HepG2 (cell line): Measurements from ENCODE around the gene FAM193A. TPM values are rescaled to one million over a fixed set of nuclear protein-coding genes. Genes with fewer than 3 reads are reported as not detected.

Source experiments
- ARID5B ChIP-seq: IDR thresholded peaks from 2 replicates; pipeline ENCODE4 v1.4.0; 2020; ENCODE audit warnings: mild to moderate bottlenecking, missing genetic modification reagents
- DDIT3 ChIP-seq: sonication (generic); formaldehyde crosslinking; IDR thresholded peaks from 2 replicates; pipeline ENCODE4 v1.4.0; 2020; ENCODE audit warnings: mild to moderate bottlenecking, missing genetic modification reagents
- GATAD2A ChIP-seq: IDR thresholded peaks from 2 replicates; pipeline ENCODE4 v1.6.1; 2016
- HIC2 ChIP-seq: sonication (generic); formaldehyde crosslinking; IDR thresholded peaks from 2 replicates; pipeline ENCODE4 v1.9.0; 2022; ENCODE audit warnings: low read depth, missing genetic modification reagents
- JDP2 ChIP-seq: sonication (generic); formaldehyde crosslinking; IDR thresholded peaks from 2 replicates; pipeline ENCODE4 v1.8.1; 2022; ENCODE audit warnings: missing genetic modification reagents, borderline replicate concordance
- KDM2A ChIP-seq: sonication (generic); formaldehyde crosslinking; IDR thresholded peaks from 2 replicates; pipeline ENCODE4 v1.4.0; 2020; ENCODE audit warnings: low read depth, missing genetic modification reagents, borderline replicate concordance
- MLXIP ChIP-seq: sonication (generic); formaldehyde crosslinking; IDR thresholded peaks from 2 replicates; pipeline ENCODE4 v1.9.0; 2021; ENCODE audit warnings: missing genetic modification reagents, borderline replicate concordance
- NONO ChIP-seq, 2 experiments: fragments of 450-650 bp in 1 of 2; sonication (generic) in 1 of 2; formaldehyde crosslinking in 1 of 2; IDR thresholded peaks in 1 of 2; conservative IDR thresholded peaks in 1 of 2; 2 replicates each; pipeline versions ENCODE4 v1.6.1 to v1.8.0; 2017 to 2022; ENCODE audit warnings: mild to moderate bottlenecking in 1 of 2, missing genetic modification reagents in 1 of 2, moderate library complexity in 1 of 2
- NR2F1 ChIP-seq, 2 experiments: fragments of 450-650 bp in 1 of 2; formaldehyde crosslinking in 1 of 2; IDR thresholded peaks; 2 replicates each; pipeline versions ENCODE4 v1.5.0 to v1.6.1; 2016 to 2020; ENCODE audit warnings: mild to moderate bottlenecking in 1 of 2, missing compliant biosample characterization in 1 of 2, missing genetic modification reagents in 1 of 2, moderate library complexity in 1 of 2
- PLRG1 ChIP-seq: fragments of 450-650 bp; conservative IDR thresholded peaks from 2 replicates; pipeline ENCODE4 v1.6.1; 2016
- RFXANK ChIP-seq: IDR thresholded peaks from 2 replicates; pipeline ENCODE4 v1.6.1; 2016
- SOX5 ChIP-seq: IDR thresholded peaks from 2 replicates; pipeline ENCODE4 v1.6.1; 2016; ENCODE audit warnings: borderline replicate concordance
- SP2 ChIP-seq: sonication (generic); formaldehyde crosslinking; IDR thresholded peaks from 2 replicates; pipeline ENCODE4 v1.5.1; 2020; ENCODE audit warnings: mild to moderate bottlenecking, missing genetic modification reagents
- ZNF326 ChIP-seq: sonication (generic); formaldehyde crosslinking; IDR thresholded peaks from 2 replicates; pipeline ENCODE4 v1.4.0; 2020; ENCODE audit warnings: missing genetic modification reagents, borderline replicate concordance
- ZNF451 ChIP-seq: sonication (generic); formaldehyde crosslinking; IDR thresholded peaks from 2 replicates; pipeline ENCODE4 v1.5.0; 2020; ENCODE audit warnings: mild to moderate bottlenecking, missing genetic modification reagents
- ZNF576 ChIP-seq: sonication (generic); formaldehyde crosslinking; IDR thresholded peaks from 2 replicates; pipeline ENCODE4 v1.4.0; 2020; ENCODE audit warnings: mild to moderate bottlenecking, missing genetic modification reagents
- ZNF704 ChIP-seq: sonication (generic); formaldehyde crosslinking; IDR thresholded peaks from 2 replicates; pipeline ENCODE4 v1.8.1; 2023; ENCODE audit warnings: mild to moderate bottlenecking, inconsistent platforms, moderate library complexity, missing genetic modification reagents, borderline replicate concordance
- ZNF747 ChIP-seq: sonication (generic); formaldehyde crosslinking; IDR thresholded peaks from 2 replicates; pipeline ENCODE4 v1.8.1; 2023; ENCODE audit warnings: missing genetic modification reagents, mild to moderate bottlenecking, borderline replicate concordance
- polyA plus RNA-seq, 8 experiments: library from polyadenylated mRNA; depleted of rRNA in 3 of 8; stranded (reverse) in 7 of 8; unstranded in 1 of 8; fragments of >200 nt; fragmentation: Illumina TruSeq in 4 of 8; extraction: Trizol in 4 of 8; gene quantifications; 2 replicates each; pipeline versions ENCODE4 v1.2.1 to v1.2.3, GENCODE V29; 2011 to 2016; ENCODE audit warnings: low read depth in 4 of 8, missing spikeins in 1 of 8, mixed read lengths in 1 of 8; ENCODE audit not compliant: insufficient read depth in 1 of 8
- total RNA-seq, 5 experiments: library from RNA; depleted of rRNA; stranded (reverse); fragments of >200 nt; fragmentation: Illumina TruSeq; extraction: Trizol; gene quantifications; 2 replicates each; pipeline ENCODE4 v1.2.3, GENCODE V29; 2016; ENCODE audit warnings: low read depth in 1 of 5

Gene FAM193A
- total and polyA plus RNA-seq, 2 of the 13 experiments (the other 11 are each of a cell fraction or from before 2014, with no cell fraction given) = 5.7 to 8.7 TPM

- TF ChIP-seq HIC2 (CRISPR knock-in tag) = 0 out of 2 replicates have a peak, but pooled peaks have one; percentile 8
- no peak for TF ChIP-seq JDP2 (CRISPR knock-in tag)
- TF ChIP-seq ZNF451 = no peak
- TF ChIP-seq ARID5B (CRISPR knock-in tag) = no peak
- no peak for TF ChIP-seq ZNF576 (CRISPR knock-in tag)
- TF ChIP-seq ZNF747 (CRISPR knock-in tag) = no peak
- TF ChIP-seq KDM2A (CRISPR knock-in tag) = peak; percentile 44; the same call in 1 of the 2 replicates
- no peak for TF ChIP-seq ZNF704
- TF ChIP-seq NR2F1 (CRISPR knock-in tag; IDR thresholded peaks at IDR 0.05) = no peak
- TF ChIP-seq GATAD2A = no peak
- no peak for TF ChIP-seq RFXANK (CRISPR knock-in tag)
- TF ChIP-seq DDIT3 (CRISPR knock-in tag) = no peak
- TF ChIP-seq SP2 (CRISPR knock-in tag) = no peak
- TF ChIP-seq SOX5 (CRISPR knock-in tag) = no peak
- TF ChIP-seq PLRG1 = no peak
- TF ChIP-seq MLXIP = no peak
- TF ChIP-seq NONO (IDR thresholded peaks at IDR 0.05) = no peak
- no peak for TF ChIP-seq NONO (CRISPR knock-in tag; conservative IDR thresholded peaks at IDR 0.05)
- TF ChIP-seq ZNF326 (CRISPR knock-in tag) = no peak
These were observed 863 bp upstream of the FAM193A start (continued) for GRCh38 chr4:2535376-2536192.
